Right lobe of liver (tissue), 6 donors: ENCODE results near the gene CNTNAP5. TPM values are rescaled to one million over a fixed set of nuclear protein-coding genes. Genes with fewer than 3 reads are reported as not detected.
A peak's percentile ranks its signal among the peaks of the same experiment; 100 is the strongest.

Experiments used
- ATAC-seq, 4 donors: fragments of 200-7000 bp; cut with Tn5 transposase; one replicate each; pipeline ENCODE4 v1.9.1; 2020; ENCODE audit warnings: mild to moderate bottlenecking in 4 of 4, moderate library complexity in 4 of 4
- DNase-seq, 3 donors: peaks; one replicate each; pipeline ENCODE4 v3.0.0-alpha.2; 2020
- H3K27ac ChIP-seq, 3 donors: fragments of 200-600 bp; one replicate each; pipeline ENCODE4 v1.8.0; 2022
- H3K27me3 ChIP-seq, 2 donors: fragments of 200-600 bp; one replicate each; pipeline ENCODE4 v1.8.0; 2022
- H3K36me3 ChIP-seq, 4 donors: fragments of 200-600 bp; sonication (generic) in 1 of 4; one replicate each; pipeline versions ENCODE4 v1.5.1 to v1.8.0; 2017 to 2022; ENCODE audit warnings: control low read depth in 1 of 4
- H3K4me1 ChIP-seq, 4 donors: fragments of 200-600 bp; sonication (generic) in 1 of 4; one replicate each; pipeline versions ENCODE4 v1.5.1 to v1.8.0; 2017 to 2022; ENCODE audit warnings: control low read depth in 1 of 4
- H3K4me3 ChIP-seq, 3 donors: fragments of 200-600 bp; one replicate each; pipeline ENCODE4 v1.8.0; 2022
- H3K9me3 ChIP-seq, 4 donors: fragments of 200-600 bp; sonication (generic) in 1 of 4; one replicate each; pipeline versions ENCODE4 v1.5.1 to v1.8.0; 2017 to 2022; ENCODE audit warnings: control low read depth in 1 of 4
- CTCF ChIP-seq, 4 donors: fragments of 200-600 bp in 3 of 4; fragments of 450-650 bp in 1 of 4; IDR thresholded peaks; one replicate each; pipeline versions ENCODE4 v1.5.1 to v1.8.0; 2016 to 2022; ENCODE audit warnings: antibody characterized with exemption in 4 of 4, mild to moderate bottlenecking in 2 of 4
- POLR2A ChIP-seq: fragments of 450-650 bp; IDR thresholded peaks from one replicate; pipeline ENCODE4 v1.6.1; 2017; ENCODE audit warnings: antibody characterized with exemption, mild to moderate bottlenecking
- WGBS: methylation state at CpG from one replicate; pipeline ENCODE4 v1.1.6; 2018; ENCODE audit warnings: low coverage, low lambda C conversion rate; ENCODE audit not compliant: insufficient coverage; ENCODE audit errors: missing lambda C conversion rate; 5-methylcytosine and 5-hydroxymethylcytosine counted together
- intact Hi-C, 2 donors: fragments of 100-400 bp; cut with DNase I; formaldehyde crosslinking; loops; one replicate each; pipeline versions ENCODE4 v1.11.2 to v1.14.1; 2022
- total RNA-seq, 6 experiments: library from RNA; depleted of rRNA in 2 of 6; stranded (reverse); fragments of >200 nt in 2 of 6; fragmentation: NEBNext Ultra II Directional in 3 of 6; extraction: Animal tissue kit (Norgen Biotek cat#: 25700) in 3 of 6; gene quantifications; one replicate each; pipeline versions ENCODE4 v1.1.0 to v1.2.4, GENCODE V29; 2016 to 2023
- donor health status: DM: no; HTN: yes; CAD: no.
- donor health status: DM: no; HTN: no; CAD: no.
- donor health status: DM: no; HTN: no; CAD: no.
- donor health status: DM: no; HTN: yes; CAD: no.
- donor health status: DM: no; HTN: yes; CAD: no.

The CNTNAP5 gene
- total RNA-seq, 6 experiments from 2014 or later, result not detected

DNA sequence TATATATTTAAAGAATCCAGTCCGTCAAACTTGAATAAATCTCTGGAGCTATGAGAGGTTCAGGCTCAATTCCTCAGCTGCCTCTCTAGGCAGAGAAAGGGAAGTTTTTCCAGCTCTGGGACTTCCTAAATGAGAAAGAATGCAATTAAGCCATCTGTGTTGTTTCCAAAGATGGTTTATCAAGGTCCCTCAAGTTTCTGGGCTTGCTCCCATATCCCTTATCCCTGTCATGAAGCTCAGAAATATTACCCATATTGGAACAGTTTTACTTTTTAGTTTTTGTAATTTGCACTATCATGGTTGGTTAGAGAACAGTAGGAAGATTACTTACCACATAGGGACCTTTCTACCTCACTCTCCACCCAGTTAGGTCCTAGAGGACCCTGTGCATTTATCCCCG, 1.4 kb downstream of the CNTNAP5 start:
- Histone ChIP-seq H3K27me3 (peaks cover 0 to 20% of the 10 kb centered on the region in 2 donors), H3K36me3 (no peaks in the 10 kb centered on the region)
- 46% methylated on average over 2 of the region's 2 CpGs for WGBS

DNA sequence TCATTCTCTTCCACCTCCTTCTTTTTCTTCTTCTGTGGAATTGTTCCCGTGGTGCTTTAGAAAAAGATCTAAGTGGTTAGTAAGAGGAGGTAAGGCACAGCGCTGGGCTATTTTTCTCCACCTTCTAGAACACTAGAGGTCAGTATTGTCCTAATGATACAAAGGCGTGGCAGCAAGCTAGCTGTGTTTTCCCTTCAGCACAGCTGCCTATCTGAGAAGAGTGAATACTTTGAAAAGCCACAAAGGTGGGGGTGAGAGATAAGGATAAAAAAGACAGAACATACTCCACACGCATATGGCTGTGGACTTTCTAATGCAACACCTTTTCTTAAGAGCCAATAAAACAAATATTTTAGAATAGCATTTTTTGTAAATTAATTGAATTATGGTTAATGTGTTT, 2.1 kb downstream of the CNTNAP5 start:
- 2% methylated on average over 4 of the region's 4 CpGs for WGBS
- Histone ChIP-seq H3K4me3 (no peak overlapping the region), H3K36me3 (no peaks in the 10 kb centered on the region), H3K4me1 (peaks cover 0 to 3% (median 0%) of the 10 kb centered on the region in 4 donors), H3K9me3 (no peaks in the 10 kb centered on the region), H3K27ac (no peak overlapping the region), H3K27me3 (peaks cover 0 to 20% of the 10 kb centered on the region in 2 donors)
- intact Hi-C loops, result no loop called here
- no peak for DNase-seq
- peak; percentile 87 to 95 (median 90) for ATAC-seq
- TF ChIP-seq POLR2A (no peak), CTCF (IDR thresholded peaks at IDR 0.05) (peak; percentile 55 to 71 (median 60))

More for the DNA sequence above, 1.4 kb downstream of the CNTNAP5 start:
- TF ChIP-seq POLR2A (no peak), CTCF (IDR thresholded peaks at IDR 0.05) (no peak)
- no peak overlapping the region for H3K27ac ChIP-seq
- H3K9me3 ChIP-seq, result no peaks in the 10 kb centered on the region
- intact Hi-C loops, result no loop called here
- DNase-seq (no peak), ATAC-seq (no peak)
- no peak overlapping the region for H3K4me3 ChIP-seq
- peaks cover 0 to 3% (median 0%) of the 10 kb centered on the region in 4 donors for H3K4me1 ChIP-seq

GRCh38 chr2:124032799-124033198, 7.7 kb downstream of the CNTNAP5 start:
- no peaks in the 10 kb centered on the region for H3K27me3 ChIP-seq
- DNase-seq (no peak), ATAC-seq (no peak)
- H3K27ac ChIP-seq, result no peak overlapping the region
- no peak overlapping the region for H3K4me3 ChIP-seq
- no peaks in the 10 kb centered on the region for H3K36me3 ChIP-seq
- intact Hi-C loops, result no loop called here
- no peaks in the 10 kb centered on the region for H3K4me1 ChIP-seq
- H3K9me3 ChIP-seq, result no peaks in the 10 kb centered on the region
- 18% methylated on average over 3 of the region's 3 CpGs for WGBS
- no peak for TF ChIP-seq CTCF (IDR thresholded peaks at IDR 0.05)
- no peak for TF ChIP-seq POLR2A

DNA sequence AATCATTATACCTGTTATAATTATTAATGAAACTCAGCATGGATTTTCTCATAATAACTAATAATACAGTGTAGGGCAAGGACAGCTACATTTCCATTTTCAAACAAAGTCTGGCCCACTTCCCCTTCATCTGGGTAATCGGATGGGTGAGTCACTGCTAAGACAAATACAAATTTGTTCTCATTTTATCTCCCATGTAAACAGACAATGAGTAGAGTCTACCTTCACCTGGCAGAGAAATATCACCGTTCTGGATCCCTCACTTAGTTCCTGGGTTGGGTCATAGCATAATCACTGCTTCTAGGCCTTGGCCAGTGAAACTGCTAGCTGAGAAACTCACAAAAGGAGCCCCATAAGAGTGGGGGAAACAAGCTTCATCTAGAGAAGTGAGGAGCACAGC, 9.2 kb downstream of the CNTNAP5 start:
- TF ChIP-seq POLR2A (no peak), CTCF (IDR thresholded peaks at IDR 0.05) (no peak)
- no peak for DNase-seq
- intact Hi-C loops, result no loop called here
- peak in 2 of 4 donors; percentile 29 to 88 for ATAC-seq
- Histone ChIP-seq H3K4me1 (no peaks in the 10 kb centered on the region), H3K27me3 (no peaks in the 10 kb centered on the region), H3K4me3 (no peak overlapping the region), H3K27ac (no peak overlapping the region), H3K9me3 (no peaks in the 10 kb centered on the region), H3K36me3 (no peaks in the 10 kb centered on the region)
- 28% methylated on average over 2 of the region's 2 CpGs for WGBS

GRCh38 chr2:124035001-124035400, 9.9 kb downstream of the CNTNAP5 start:
- H3K4me3 ChIP-seq, result no peak overlapping the region
- no peaks in the 10 kb centered on the region for H3K36me3 ChIP-seq
- intact Hi-C loops, result no loop called here
- DNase-seq (no peak), ATAC-seq (no peak)
- H3K4me1 ChIP-seq, result no peaks in the 10 kb centered on the region
- 43% methylated on average over 1 of the region's 1 CpG for WGBS
- H3K27ac ChIP-seq, result no peak overlapping the region
- H3K9me3 ChIP-seq, result no peaks in the 10 kb centered on the region
- TF ChIP-seq POLR2A (no peak), CTCF (IDR thresholded peaks at IDR 0.05) (no peak)
- no peaks in the 10 kb centered on the region for H3K27me3 ChIP-seq
